ENCODE data around the gene ABCA1.
"Not testable (repeated sequence)": the region's sequence is repeated elsewhere in the genome, so short reads cannot be mapped to it uniquely, and the experiment has no call there.

Gene ABCA1

DNA sequence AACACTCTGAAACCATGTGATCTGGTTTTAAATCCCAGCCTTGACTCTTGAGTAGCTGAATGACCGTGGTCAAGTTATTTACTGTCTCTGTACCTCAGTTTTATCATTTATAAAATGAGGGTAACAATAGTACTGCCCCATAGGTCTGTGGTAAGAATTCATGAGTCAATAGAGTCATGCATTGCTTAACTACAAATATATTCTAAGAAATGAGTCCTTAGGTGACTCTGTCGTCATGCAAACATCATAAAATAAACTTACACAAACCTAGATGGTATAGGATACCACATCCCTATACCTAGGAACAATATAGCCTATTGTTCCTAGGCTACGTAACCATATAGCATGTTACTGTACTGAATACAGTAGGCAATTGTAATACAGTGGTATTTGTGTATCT is 20.3 kb upstream of the ABCA1 start:
- TF ChIP-seq, protein P1, sequence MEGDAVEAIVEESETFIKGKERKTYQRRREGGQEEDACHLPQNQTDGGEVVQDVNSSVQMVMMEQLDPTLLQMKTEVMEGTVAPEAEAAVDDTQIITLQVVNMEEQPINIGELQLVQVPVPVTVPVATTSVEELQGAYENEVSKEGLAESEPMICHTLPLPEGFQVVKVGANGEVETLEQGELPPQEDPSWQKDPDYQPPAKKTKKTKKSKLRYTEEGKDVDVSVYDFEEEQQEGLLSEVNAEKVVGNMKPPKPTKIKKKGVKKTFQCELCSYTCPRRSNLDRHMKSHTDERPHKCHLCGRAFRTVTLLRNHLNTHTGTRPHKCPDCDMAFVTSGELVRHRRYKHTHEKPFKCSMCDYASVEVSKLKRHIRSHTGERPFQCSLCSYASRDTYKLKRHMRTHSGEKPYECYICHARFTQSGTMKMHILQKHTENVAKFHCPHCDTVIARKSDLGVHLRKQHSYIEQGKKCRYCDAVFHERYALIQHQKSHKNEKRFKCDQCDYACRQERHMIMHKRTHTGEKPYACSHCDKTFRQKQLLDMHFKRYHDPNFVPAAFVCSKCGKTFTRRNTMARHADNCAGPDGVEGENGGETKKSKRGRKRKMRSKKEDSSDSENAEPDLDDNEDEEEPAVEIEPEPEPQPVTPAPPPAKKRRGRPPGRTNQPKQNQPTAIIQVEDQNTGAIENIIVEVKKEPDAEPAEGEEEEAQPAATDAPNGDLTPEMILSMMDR (IDR thresholded peaks at IDR 0.05; ENCODE audit: borderline replicate concordance, control extremely low read depth, extremely low read depth, insufficient read depth, missing control alignments): no peak
- in situ Hi-C loops (cut with MboI; ENCODE audit: low sequenced_read_pairs, unreplicated experiment): no loop called here
- DNase-seq (ENCODE audit: low spot score): no peak

DNA sequence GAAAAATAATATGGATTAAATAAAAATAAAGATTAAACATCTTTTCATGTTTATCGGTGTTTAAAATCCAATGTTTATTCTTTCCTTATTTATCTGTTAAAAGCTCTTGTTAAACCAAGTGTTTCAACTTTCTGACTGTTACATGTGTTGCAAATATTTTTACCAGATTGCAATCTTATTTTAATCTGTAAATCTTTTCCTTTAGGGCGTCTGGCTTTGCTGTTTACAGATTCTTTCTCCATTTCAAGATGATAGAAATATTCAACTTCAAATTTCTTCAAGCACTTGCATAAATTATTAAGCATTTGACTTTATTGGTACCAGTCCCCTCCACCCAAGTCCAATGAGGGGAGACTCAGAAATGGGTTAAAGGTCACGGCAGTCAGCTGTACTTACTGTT is 16.9 kb upstream of the ABCA1 start:
- TF ChIP-seq, protein P1 (IDR thresholded peaks at IDR 0.05; ENCODE audit: borderline replicate concordance, control extremely low read depth, extremely low read depth, insufficient read depth, missing control alignments): no peak

DNA sequence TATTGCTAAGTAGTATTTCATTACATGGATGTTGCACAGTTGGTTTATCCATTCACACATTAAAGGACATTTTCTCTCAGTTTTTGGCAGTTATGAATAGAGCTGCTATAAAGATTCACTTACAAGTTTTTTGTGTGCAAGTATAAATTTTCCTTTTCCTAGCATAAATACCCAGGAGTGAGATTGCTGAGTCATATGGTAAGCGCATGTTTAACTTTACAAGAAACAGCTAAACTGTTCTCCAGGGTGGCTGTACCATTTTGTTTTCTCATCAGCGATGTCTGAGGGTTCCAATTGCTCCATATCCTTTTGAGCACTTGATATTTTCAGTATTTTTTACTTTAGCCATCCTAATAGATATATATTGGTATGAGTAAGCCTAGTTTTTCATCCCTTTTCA is 16.4 kb upstream of the ABCA1 start:
- TF ChIP-seq, protein P1 (IDR thresholded peaks at IDR 0.05; ENCODE audit: borderline replicate concordance, control extremely low read depth, extremely low read depth, insufficient read depth, missing control alignments): no peak
- no peak for DNase-seq (ENCODE audit: low spot score)
- in situ Hi-C loops (cut with MboI; ENCODE audit: low sequenced_read_pairs, unreplicated experiment): no loop called here

More for the DNA sequence above, 16.9 kb upstream of the ABCA1 start:
- in situ Hi-C loops (cut with MboI; ENCODE audit: low sequenced_read_pairs, unreplicated experiment): no loop called here
- DNase-seq (ENCODE audit: low spot score): no peak

DNA sequence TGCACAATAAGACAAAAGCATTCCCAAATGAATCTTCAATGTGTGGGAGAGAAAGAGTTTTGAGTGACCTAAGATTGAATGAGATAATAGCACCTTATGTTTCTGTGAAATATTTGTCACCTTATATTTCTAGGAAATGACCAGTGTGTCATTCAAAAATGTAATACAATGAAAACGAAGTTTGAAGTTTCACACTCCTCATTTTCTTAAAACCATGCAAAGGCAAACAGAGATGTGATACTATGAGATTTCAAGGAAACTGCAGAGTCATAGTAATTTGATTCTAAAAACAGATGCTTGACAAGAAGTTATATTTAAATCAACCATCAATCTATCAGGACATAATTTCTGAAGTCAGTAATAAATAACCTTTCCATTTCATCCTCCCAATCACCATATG is 13.6 kb upstream of the ABCA1 start:
- no peak for DNase-seq (ENCODE audit: low spot score)
- TF ChIP-seq, protein P1 (IDR thresholded peaks at IDR 0.05; ENCODE audit: borderline replicate concordance, control extremely low read depth, extremely low read depth, insufficient read depth, missing control alignments): no peak
- in situ Hi-C loops (cut with MboI; ENCODE audit: low sequenced_read_pairs, unreplicated experiment): no loop called here

DNA sequence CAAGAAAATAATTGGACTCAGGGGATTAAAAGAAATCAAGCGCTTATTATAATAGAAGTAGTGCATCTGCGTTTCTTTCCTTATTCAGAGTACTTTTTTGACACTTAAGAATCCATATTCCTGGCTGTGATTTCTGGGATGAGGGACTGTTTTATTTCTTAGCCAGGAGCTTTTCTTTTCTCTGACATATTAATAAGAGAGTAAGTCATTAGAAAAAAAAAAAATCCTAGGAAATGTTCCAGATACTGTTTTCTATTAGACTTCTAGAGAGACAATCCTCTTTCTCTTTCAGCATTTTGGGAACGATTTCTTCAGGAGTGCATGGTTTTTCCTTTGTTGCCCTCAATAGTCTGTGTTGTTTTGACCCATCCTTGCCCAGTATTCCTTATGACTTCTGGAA is 8.3 kb upstream of the ABCA1 start:
- TF ChIP-seq, protein P1 (IDR thresholded peaks at IDR 0.05; ENCODE audit: borderline replicate concordance, control extremely low read depth, extremely low read depth, insufficient read depth, missing control alignments): no peak
- in situ Hi-C loops (cut with MboI; ENCODE audit: low sequenced_read_pairs, unreplicated experiment): no loop called here
- no peak for DNase-seq (ENCODE audit: low spot score)

DNA sequence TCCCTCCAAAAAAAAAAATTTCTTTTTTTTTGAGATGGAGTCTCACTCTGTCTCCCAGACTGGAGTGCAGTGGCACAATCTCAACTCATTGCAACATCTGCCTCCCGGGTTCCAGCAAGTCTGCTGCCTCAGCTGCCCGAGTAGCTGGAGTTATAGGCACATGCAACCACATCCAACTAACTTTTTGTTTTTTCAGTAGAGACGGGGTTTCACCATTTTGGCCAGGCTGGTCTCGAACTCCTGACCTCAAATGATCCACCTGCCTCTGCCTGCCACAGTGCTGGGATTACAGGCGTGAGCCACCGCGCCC is 7.5 kb upstream of the ABCA1 start:
- in situ Hi-C loops (cut with MboI; ENCODE audit: low sequenced_read_pairs, unreplicated experiment); DNase-seq (ENCODE audit: low spot score): not testable (repeated sequence)

DNA sequence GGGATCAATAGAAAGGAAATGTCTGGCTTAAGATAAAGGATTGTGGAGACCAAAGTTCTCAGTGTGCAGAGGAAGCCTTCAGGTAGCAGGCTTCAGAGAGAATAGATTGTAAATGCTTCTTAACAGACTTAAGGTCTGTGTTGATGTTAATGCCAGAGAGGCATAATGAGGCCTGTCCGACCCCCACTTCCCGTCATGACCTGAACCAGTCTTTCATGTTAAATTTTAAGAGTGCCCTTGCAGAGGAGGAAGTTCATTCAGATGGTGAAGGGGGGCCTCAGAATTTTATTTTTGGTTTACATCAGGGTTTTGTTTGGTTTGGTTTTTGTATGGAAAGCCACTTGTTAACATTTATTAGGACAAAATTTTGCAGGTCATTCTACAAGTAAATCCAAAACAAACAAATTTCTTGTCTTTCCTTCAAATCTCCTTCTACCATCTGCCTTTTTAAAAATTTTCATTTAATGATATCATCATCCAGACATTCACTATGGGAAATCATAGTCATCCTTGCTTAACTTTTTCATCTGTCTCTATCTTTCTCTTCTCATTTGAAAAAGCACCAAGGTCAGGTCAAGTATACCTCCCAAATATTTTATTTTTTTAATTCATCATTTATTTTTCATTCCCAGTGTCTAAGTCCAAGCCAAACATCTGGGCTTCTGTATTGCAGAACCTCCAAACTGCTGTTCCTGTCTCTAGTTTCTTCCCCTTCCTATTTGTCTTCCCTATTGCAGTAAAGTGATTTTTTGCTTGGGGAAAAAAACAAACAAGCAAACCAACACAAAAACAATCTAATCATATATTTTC is 6.9 kb upstream of the ABCA1 start:
- TF ChIP-seq, protein P1 (IDR thresholded peaks at IDR 0.05; ENCODE audit: borderline replicate concordance, control extremely low read depth, extremely low read depth, insufficient read depth, missing control alignments): no peak
- DNase-seq (ENCODE audit: low spot score): no peak
- in situ Hi-C loops (cut with MboI; ENCODE audit: low sequenced_read_pairs, unreplicated experiment): no loop called here

DNA sequence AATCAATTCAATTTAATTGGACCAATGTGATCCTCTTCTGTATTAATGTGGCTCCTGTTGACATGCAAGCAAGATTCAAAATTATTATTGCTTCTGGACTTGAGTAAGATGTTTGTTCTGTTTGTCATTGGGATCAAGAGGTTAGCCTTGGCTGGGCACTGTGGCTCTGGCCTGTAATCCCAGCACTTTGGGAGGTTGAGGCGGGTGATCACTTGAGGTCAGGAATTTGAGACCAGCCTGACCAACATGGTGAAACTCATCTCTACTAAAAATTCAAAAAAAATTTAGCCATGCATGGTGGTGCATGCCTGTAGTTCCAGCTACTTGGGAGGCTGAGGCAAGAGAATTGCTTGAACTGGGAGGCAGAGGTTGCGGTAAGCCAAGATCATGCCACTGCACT is 5.1 kb upstream of the ABCA1 start:
- DNase-seq (ENCODE audit: low spot score); in situ Hi-C loops (cut with MboI; ENCODE audit: low sequenced_read_pairs, unreplicated experiment): not testable (repeated sequence)
